IMR-90 (cell line): ENCODE data around the gene BPIFA1. TPM values are rescaled to one million over a fixed set of nuclear protein-coding genes. Genes with fewer than 3 reads are reported as not detected.
A peak's percentile ranks its signal among the peaks of the same experiment; 100 is the strongest.

Source experiments
- ATAC-seq: fragments of 200-7000 bp; cut with Tn5 transposase; 2 replicates; pipeline ENCODE4 v1.9.1; 2020; ENCODE audit warnings: low read depth, mild to moderate bottlenecking, moderate library complexity
- BruUV-seq: library from RNA; stranded (reverse); fragments of 400-500 nt; replicated peaks from 2 replicates; lab custom pipeline; 2021; lab: Mats Ljungman, UMichigan
- CTCF ChIA-PET: fragments of 300-600 bp; formaldehyde crosslinking; extraction: SDS; loops from one replicate; lab custom pipeline; 2021; ENCODE audit warnings: antibody characterized with exemption; lab: Yijun Ruan, JAX
- POLR2A ChIA-PET: fragments of 300-600 bp; sonication (Branson Sonifier 250); formaldehyde crosslinking; loops from one replicate; lab custom pipeline; 2022; ENCODE audit warnings: antibody characterized with exemption; ENCODE audit not compliant: unreplicated experiment; lab: Charles Lee
- DNase-seq: peaks from one replicate; pipeline ENCODE4 v3.0.0; 2013
- H2AFZ ChIP-seq: replicated peaks from 2 replicates; pipeline ENCODE3; 2013; ENCODE audit warnings: low read length, mild to moderate bottlenecking; ENCODE audit not compliant: poor library complexity
- H2AK5ac ChIP-seq: 2 replicates; pipeline ENCODE4 v1.6.1; 2013; ENCODE audit warnings: low read depth, low read length, inconsistent platforms
- H2AK9ac ChIP-seq: replicated peaks from 2 replicates; pipeline ENCODE3; 2013; ENCODE audit warnings: mild to moderate bottlenecking, low read depth, low read length, moderate library complexity; ENCODE audit not compliant: poor library complexity
- H2BK120ac ChIP-seq: 2 replicates; pipeline ENCODE4 v1.6.1; 2013; ENCODE audit warnings: low read depth, low read length, inconsistent platforms
- H2BK15ac ChIP-seq: 3 replicates; pipeline ENCODE4 v1.6.1; 2013; ENCODE audit warnings: low read depth, low read length, inconsistent platforms
- H2BK20ac ChIP-seq: 2 replicates; pipeline ENCODE4 v1.6.1; 2013; ENCODE audit warnings: low read depth, mild to moderate bottlenecking, inconsistent platforms, low read length, moderate library complexity
- H2BK5ac ChIP-seq: 2 replicates; pipeline ENCODE4 v1.6.1; 2013; ENCODE audit warnings: mild to moderate bottlenecking, low read depth, low read length, inconsistent platforms; ENCODE audit not compliant: poor library complexity, severe bottlenecking
- H3K14ac ChIP-seq: replicated peaks from 2 replicates; pipeline ENCODE4 v1.6.1; 2013; ENCODE audit warnings: low read depth, low read length, inconsistent platforms
- H3K18ac ChIP-seq: 2 replicates; pipeline ENCODE4 v1.6.1; 2013; ENCODE audit warnings: low read depth, low read length, control low read depth
- H3K23ac ChIP-seq: 2 replicates; pipeline ENCODE4 v1.6.1; 2013; ENCODE audit warnings: low read depth, low read length, inconsistent platforms
- H3K27ac ChIP-seq: 2 replicates; pipeline ENCODE4 v1.5.1; 2013; ENCODE audit warnings: mild to moderate bottlenecking, control low read depth, low read length; ENCODE audit not compliant: insufficient read depth
- H3K27me3 ChIP-seq: 2 replicates; pipeline ENCODE4 v1.6.1; 2013; ENCODE audit warnings: low read length; ENCODE audit not compliant: control insufficient read depth, insufficient read depth
- H3K36me3 ChIP-seq: 2 replicates; pipeline ENCODE4 v1.6.1; 2013; ENCODE audit warnings: low read length, mixed read lengths; ENCODE audit not compliant: control insufficient read depth, insufficient read depth
- H3K4ac ChIP-seq: 2 replicates; pipeline ENCODE4 v1.6.1; 2013; ENCODE audit warnings: low read depth, low read length, inconsistent platforms
- H3K4me1 ChIP-seq: 2 replicates; pipeline ENCODE4 v1.6.1; 2013; ENCODE audit warnings: low read length, mixed read lengths; ENCODE audit not compliant: control insufficient read depth, insufficient read depth
- H3K4me2 ChIP-seq: 2 replicates; pipeline ENCODE4 v1.6.1; 2013; ENCODE audit warnings: low read depth, mild to moderate bottlenecking, control low read depth, low read length, moderate library complexity
- H3K4me3 ChIP-seq: 2 replicates; pipeline ENCODE4 v1.5.1; 2013; ENCODE audit warnings: low read depth, mild to moderate bottlenecking, control low read depth, low read length, moderate library complexity; ENCODE audit not compliant: insufficient read depth
- H3K56ac ChIP-seq: 2 replicates; pipeline ENCODE4 v1.6.1; 2013; ENCODE audit warnings: low read length, inconsistent platforms; ENCODE audit not compliant: insufficient read depth; ENCODE audit errors: extremely low read depth
- H3K79me1 ChIP-seq, 2 experiments: 2 replicates each; pipeline ENCODE4 v1.6.1; 2013; ENCODE audit warnings: low read length in 2 of 2, inconsistent platforms in 1 of 2, low read depth in 1 of 2
- H3K9ac ChIP-seq: 2 replicates; pipeline ENCODE4 v1.6.1; 2013; ENCODE audit warnings: low read depth, low read length, control low read depth
- H3K9me1 ChIP-seq: 2 replicates; pipeline ENCODE4 v1.6.1; 2013; ENCODE audit warnings: low read length, inconsistent platforms; ENCODE audit not compliant: insufficient read depth
- H3K9me3 ChIP-seq: 2 replicates; pipeline ENCODE4 v1.6.1; 2013; ENCODE audit warnings: low read length; ENCODE audit not compliant: control insufficient read depth, insufficient read depth
- H4K20me1 ChIP-seq: 2 replicates; pipeline ENCODE4 v1.6.1; 2013; ENCODE audit warnings: low read length, inconsistent platforms; ENCODE audit not compliant: insufficient read depth
- H4K5ac ChIP-seq: 2 replicates; pipeline ENCODE4 v1.6.1; 2013; ENCODE audit warnings: mild to moderate bottlenecking, low read depth, low read length, control low read depth
- H4K8ac ChIP-seq, 2 experiments: 2 replicates each; pipeline ENCODE4 v1.6.1; 2013; ENCODE audit warnings: low read depth in 2 of 2, low read length in 2 of 2, control low read depth in 1 of 2, inconsistent platforms in 1 of 2
- H4K91ac ChIP-seq: 2 replicates; pipeline ENCODE4 v1.6.1; 2013; ENCODE audit warnings: low read depth, low read length, inconsistent platforms; ENCODE audit not compliant: insufficient read depth
- BHLHE40 ChIP-seq: fragments of 150-350 bp; IDR thresholded peaks from 2 replicates; pipeline ENCODE4 v1.6.1; 2016; ENCODE audit warnings: mild to moderate bottlenecking, low read depth, low read length
- CHD1 ChIP-seq: IDR thresholded peaks from 2 replicates; pipeline ENCODE4 v1.6.1; 2012; ENCODE audit warnings: low read depth, low read length, improper control_type of control experiment
- ELK1 ChIP-seq: fragments of 150-350 bp; IDR thresholded peaks from 2 replicates; pipeline ENCODE4 v1.6.1; 2016; ENCODE audit warnings: low read depth, mild to moderate bottlenecking, low read length, moderate library complexity, borderline replicate concordance
- MXI1 ChIP-seq: IDR thresholded peaks from 2 replicates; pipeline ENCODE4 v1.6.1; 2012; ENCODE audit warnings: low read depth, mild to moderate bottlenecking, low read length, moderate library complexity, borderline replicate concordance
- NFE2L2 ChIP-seq: fragments of 150-350 bp; IDR thresholded peaks from 2 replicates; pipeline ENCODE4 v1.6.1; 2016; ENCODE audit warnings: low read depth, mild to moderate bottlenecking, low read length
- POLR2A ChIP-seq: IDR thresholded peaks from 2 replicates; pipeline ENCODE4 v1.6.1; 2012; ENCODE audit warnings: mild to moderate bottlenecking, low read depth, low read length
- RAD21 ChIP-seq: IDR thresholded peaks from 2 replicates; pipeline ENCODE4 v1.6.1; 2012; ENCODE audit warnings: low read length, improper control_type of control experiment
- RCOR1 ChIP-seq: IDR thresholded peaks from 2 replicates; pipeline ENCODE4 v1.6.1; 2012; ENCODE audit warnings: mild to moderate bottlenecking, low read length, improper control_type of control experiment; ENCODE audit not compliant: insufficient replicate concordance
- WGBS, 2 experiments: methylation state at CpG; one replicate each; pipeline versions ENCODE4 v1.1.5 to v1.1.7; 2013; ENCODE audit warnings: missing lambda C conversion rate in 2 of 2; ENCODE audit not compliant: insufficient read length in 1 of 2; ENCODE audit errors: extremely low coverage in 2 of 2; 5-methylcytosine and 5-hydroxymethylcytosine counted together
- dilution Hi-C: fragments of 300-500 bp; cut with HindIII; formaldehyde crosslinking; loops from one replicate; pipeline ENCODE4 v1.14.3; 2018; ENCODE audit warnings: low sequenced_read_pairs; ENCODE audit not compliant: unreplicated experiment
- in situ Hi-C: fragments of 300-500 bp; cut with MboI; formaldehyde crosslinking; loops from 3 replicates; pipeline ENCODE4 v1.14.3; 2019; ENCODE audit warnings: low sequenced_read_pairs, inconsistent platforms, mixed read lengths
- intact Hi-C: fragments of 100-400 bp; cut with micrococcal nuclease; formaldehyde crosslinking; loops from 2 replicates; pipeline ENCODE4 v1.10.0; 2022
- polyA plus RNA-seq, 3 experiments: library from polyadenylated mRNA; depleted of rRNA; stranded (reverse); fragments of >200 nt; gene quantifications; 2 replicates each; pipeline ENCODE4 v1.2.3, GENCODE V29; 2012; ENCODE audit warnings: low replicate concordance in 1 of 3
- total RNA-seq: library from RNA; depleted of rRNA; stranded (reverse); fragments of >200 nt; gene quantifications from 2 replicates; pipeline ENCODE4 v1.2.3, GENCODE V29; 2012
- TF ChIP-seq, protein P1 (sequence below): conservative IDR thresholded peaks from 2 replicates; pipeline ENCODE4 v1.5.1; 2012; ENCODE audit warnings: mild to moderate bottlenecking, low read depth, low read length, improper control_type of control experiment

Gene BPIFA1
- total and polyA plus RNA-seq, 2 of the 4 experiments (the other 2 are of a cell fraction): not detected

GRCh38 chr20:33211817-33212424 lies 23.9 kb upstream of the BPIFA1 start:
- Histone ChIP-seq H3K56ac (no peak overlapping the region), H2AK5ac (no peak overlapping the region), H3K9me1 (no peaks in the 10 kb centered on the region), H2AK9ac (no peak overlapping the region), H3K23ac (no peak overlapping the region), H3K27ac (no peak overlapping the region), H2BK15ac (no peak overlapping the region), H4K8ac (no peak overlapping the region), H2BK5ac (no peak overlapping the region), H4K20me1 (no peaks in the 10 kb centered on the region), H3K9ac (no peak overlapping the region), H3K18ac (no peak overlapping the region), H3K36me3 (no peaks in the 10 kb centered on the region), H3K4ac (no peak overlapping the region), H4K5ac (no peak overlapping the region), H2BK20ac (no peak overlapping the region), H3K14ac (no peak overlapping the region), H2BK120ac (no peak overlapping the region), H3K27me3 (no peaks in the 10 kb centered on the region), H3K4me1 (no peaks in the 10 kb centered on the region), H4K91ac (no peak overlapping the region), H3K4me2 (no peak overlapping the region), H3K79me1 (no peaks in the 10 kb centered on the region), H3K9me3 (no peaks in the 10 kb centered on the region), H2AFZ (no peak overlapping the region), H3K4me3 (no peak overlapping the region)
- in situ Hi-C loops: no loop called here
- dilution Hi-C loops: no loop called here
- intact Hi-C loops: no loop called here
- ChIA-PET POLR2A (no interaction called here), CTCF (no interaction called here)
- ATAC-seq (peak; percentile 46; the same call in 1 of the 2 replicates), DNase-seq (peak; percentile 33)
- no TSS peak for BruUV-seq
- TF ChIP-seq CHD1: no peak
- TF ChIP-seq ELK1: no peak
- no peak for TF ChIP-seq RCOR1
- no peak for TF ChIP-seq MXI1
- TF ChIP-seq BHLHE40: no peak
- TF ChIP-seq NFE2L2: no peak
- peak; percentile 18; the same call in 1 of the 2 replicates for TF ChIP-seq RAD21
- TF ChIP-seq, protein P1, sequence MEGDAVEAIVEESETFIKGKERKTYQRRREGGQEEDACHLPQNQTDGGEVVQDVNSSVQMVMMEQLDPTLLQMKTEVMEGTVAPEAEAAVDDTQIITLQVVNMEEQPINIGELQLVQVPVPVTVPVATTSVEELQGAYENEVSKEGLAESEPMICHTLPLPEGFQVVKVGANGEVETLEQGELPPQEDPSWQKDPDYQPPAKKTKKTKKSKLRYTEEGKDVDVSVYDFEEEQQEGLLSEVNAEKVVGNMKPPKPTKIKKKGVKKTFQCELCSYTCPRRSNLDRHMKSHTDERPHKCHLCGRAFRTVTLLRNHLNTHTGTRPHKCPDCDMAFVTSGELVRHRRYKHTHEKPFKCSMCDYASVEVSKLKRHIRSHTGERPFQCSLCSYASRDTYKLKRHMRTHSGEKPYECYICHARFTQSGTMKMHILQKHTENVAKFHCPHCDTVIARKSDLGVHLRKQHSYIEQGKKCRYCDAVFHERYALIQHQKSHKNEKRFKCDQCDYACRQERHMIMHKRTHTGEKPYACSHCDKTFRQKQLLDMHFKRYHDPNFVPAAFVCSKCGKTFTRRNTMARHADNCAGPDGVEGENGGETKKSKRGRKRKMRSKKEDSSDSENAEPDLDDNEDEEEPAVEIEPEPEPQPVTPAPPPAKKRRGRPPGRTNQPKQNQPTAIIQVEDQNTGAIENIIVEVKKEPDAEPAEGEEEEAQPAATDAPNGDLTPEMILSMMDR: 0 out of 2 replicates have a peak, but pooled peaks have one; percentile 23
- TF ChIP-seq POLR2A: no peak
- WGBS, 2 experiments: no CpG with 5 or more reads among the region's 5 CpGs
